Endothelial cell of umbilical vein (primary cell): ENCODE results near the gene DNAJC6. TPM values are rescaled to one million over a fixed set of nuclear protein-coding genes. Genes with fewer than 3 reads are reported as not detected.

ENCODE experiments used
- BruUV-seq: library from RNA; stranded (reverse); fragments of 400-500 nt; replicated peaks from 2 replicates; lab custom pipeline; 2021; lab: Mats Ljungman, UMichigan
- CTCF ChIA-PET: fragments of 300-600, 350-600 bp; sonication (Branson Sonifier 250); formaldehyde crosslinking; loops from one replicate; lab custom pipeline; 2021; ENCODE audit warnings: antibody characterized with exemption, inconsistent platforms; lab: Charles Lee
- POLR2A ChIA-PET: fragments of 300-600, 350-600 bp; sonication (Branson Sonifier 250); formaldehyde crosslinking; loops from one replicate; lab custom pipeline; 2021; ENCODE audit warnings: antibody characterized with exemption, inconsistent platforms; lab: Charles Lee
- DNase-seq: peaks from one replicate; pipeline ENCODE4 v3.0.0-alpha.2; 2011; ENCODE audit warnings: low read depth, low spot score
- FAIRE-seq: peaks from 2 replicates; lab custom pipeline; 2011; peaks lifted over from hg19 to GRCh38; lab: Jason Lieb, UNC
- H2AFZ ChIP-seq: 2 replicates; pipeline ENCODE4 v1.6.0; 2012; ENCODE audit warnings: low read depth, low read length, control low read depth, inconsistent platforms
- H3K27ac ChIP-seq: 2 replicates; pipeline ENCODE4 v1.5.1; 2011; ENCODE audit warnings: low read depth, mild to moderate bottlenecking, control low read depth, low read length, moderate library complexity; ENCODE audit not compliant: insufficient read depth
- H3K27me3 ChIP-seq, 2 experiments: 2 replicates each; pipeline versions ENCODE4 v1.6.0 to v1.6.1; 2011; ENCODE audit warnings: low read length in 2 of 2, mixed read lengths in 1 of 2; ENCODE audit not compliant: control insufficient read depth in 2 of 2, insufficient read depth in 2 of 2
- H3K36me3 ChIP-seq, 2 experiments: 2 replicates in 1 of 2; 3 replicates in 1 of 2; pipeline ENCODE4 v1.5.1; 2011; ENCODE audit warnings: low read length in 2 of 2, mild to moderate bottlenecking in 1 of 2, moderate library complexity in 1 of 2; ENCODE audit not compliant: control insufficient read depth in 2 of 2, insufficient read depth in 2 of 2; ENCODE audit errors: extremely low read depth in 1 of 2
- H3K4me1 ChIP-seq: 3 replicates; pipeline ENCODE4 v1.5.1; 2011; ENCODE audit warnings: mild to moderate bottlenecking, low read length; ENCODE audit not compliant: control insufficient read depth, insufficient read depth; ENCODE audit errors: extremely low read depth
- H3K4me2 ChIP-seq: 2 replicates; pipeline ENCODE4 v1.6.1; 2011; ENCODE audit warnings: low read length, control low read depth, mixed read lengths; ENCODE audit not compliant: insufficient read depth
- H3K4me3 ChIP-seq, 3 experiments: fragments of 200-600 bp in 1 of 3; sonication (generic), shearing (Covaris generic) in 1 of 3; replicated peaks in 1 of 3; 2 replicates each; pipeline ENCODE4 v1.5.1; 2011 to 2016; ENCODE audit warnings: control low read depth in 3 of 3, low read length in 3 of 3, mild to moderate bottlenecking in 2 of 3, inconsistent platforms in 1 of 3, low read depth in 1 of 3, moderate library complexity in 1 of 3; ENCODE audit not compliant: insufficient read depth in 1 of 3
- H3K79me2 ChIP-seq: 2 replicates; pipeline ENCODE4 v1.6.0; 2012; ENCODE audit warnings: low read length, inconsistent platforms; ENCODE audit not compliant: control insufficient read depth, insufficient read depth
- H3K9ac ChIP-seq: replicated peaks from 2 replicates; pipeline ENCODE3; 2011; ENCODE audit warnings: low read length, control low read depth; ENCODE audit not compliant: insufficient read depth; ENCODE audit errors: extremely low read depth
- H3K9me1 ChIP-seq: replicated peaks from 3 replicates; pipeline ENCODE4 v1.6.0; 2011; ENCODE audit warnings: mild to moderate bottlenecking, low read length; ENCODE audit not compliant: control insufficient read depth, insufficient read depth; ENCODE audit errors: extremely low read depth
- H3K9me3 ChIP-seq: replicated peaks from 2 replicates; pipeline ENCODE4 v1.5.1; 2012; ENCODE audit warnings: low read length, inconsistent platforms; ENCODE audit not compliant: control insufficient read depth, insufficient read depth
- H4K20me1 ChIP-seq: replicated peaks from 2 replicates; pipeline ENCODE3; 2011; ENCODE audit warnings: mild to moderate bottlenecking, low read length; ENCODE audit not compliant: control insufficient read depth, insufficient read depth; ENCODE audit errors: extremely low read depth
- EZH2 ChIP-seq: IDR thresholded peaks from 2 replicates; pipeline ENCODE4 v1.6.1; 2012; ENCODE audit warnings: borderline replicate concordance, low read depth, mild to moderate bottlenecking, moderate library complexity, low read length, inconsistent platforms; ENCODE audit not compliant: severe bottlenecking
- FOS ChIP-seq: IDR thresholded peaks from 2 replicates; pipeline ENCODE4 v1.6.1; 2011; ENCODE audit warnings: mild to moderate bottlenecking, low read length, moderate library complexity, borderline replicate concordance; ENCODE audit not compliant: insufficient read depth
- GATA2 ChIP-seq: IDR thresholded peaks from 2 replicates; pipeline ENCODE4 v1.7.0; 2011; ENCODE audit warnings: low read depth, mild to moderate bottlenecking, moderate library complexity, mixed read lengths, low read length; ENCODE audit not compliant: insufficient read length, insufficient read depth
- JUN ChIP-seq: IDR thresholded peaks from 2 replicates; pipeline ENCODE4 v1.6.1; 2011; ENCODE audit warnings: borderline replicate concordance, low read depth; ENCODE audit not compliant: insufficient read length, insufficient read depth
- MYC ChIP-seq: IDR thresholded peaks from one replicate; pipeline ENCODE4 v1.6.1; 2011; ENCODE audit warnings: mild to moderate bottlenecking, low read depth, low read length
- POLR2A ChIP-seq: IDR thresholded peaks from 2 replicates; pipeline ENCODE4 v1.6.1; 2012; ENCODE audit warnings: low read depth, mild to moderate bottlenecking, control low read depth, low read length
- POLR2AphosphoS5 ChIP-seq: IDR thresholded peaks from 2 replicates; pipeline ENCODE4 v1.6.1; 2012; ENCODE audit warnings: low read depth, mild to moderate bottlenecking, control low read depth, low read length, moderate library complexity; ENCODE audit not compliant: insufficient read depth
- dilution Hi-C: fragments of 300-500 bp; cut with MboI; formaldehyde crosslinking; loops from one replicate; pipeline ENCODE4 v1.15.0; 2019; ENCODE audit warnings: low sequenced_read_pairs; ENCODE audit not compliant: extremely low pct_ligation_motif_present
- intact Hi-C: fragments of 100-400 bp; cut with micrococcal nuclease; formaldehyde crosslinking; loops from one replicate; pipeline ENCODE4 v1.10.0; 2022
- polyA plus RNA-seq, 4 experiments: library from polyadenylated mRNA; depleted of rRNA in 3 of 4; stranded (reverse) in 3 of 4; unstranded in 1 of 4; fragments of >200 nt; gene quantifications; 2 replicates each; pipeline versions ENCODE4 v1.2.1 to v1.2.3, GENCODE V29; 2011 to 2012; ENCODE audit warnings: missing spikeins in 1 of 4
- total RNA-seq: library from RNA; stranded (reverse); gene quantifications from 2 replicates; pipeline ENCODE4 v1.2.3, GENCODE V29; 2021
- TF ChIP-seq, protein P1 (sequence below), 2 donors: IDR thresholded peaks; 1 replicate in 1 of 2; 2 replicates in 1 of 2; pipeline ENCODE4 v1.5.1; 2011; ENCODE audit warnings: low read length in 2 of 2, mild to moderate bottlenecking in 2 of 2, moderate library complexity in 2 of 2, control low read depth in 1 of 2, inconsistent platforms in 1 of 2, low read depth in 1 of 2; ENCODE audit not compliant: insufficient read depth in 1 of 2; ENCODE audit errors: extremely low read depth in 1 of 2
- TF ChIP-seq, protein P2 (sequence below): IDR thresholded peaks from 2 replicates; pipeline ENCODE4 v1.6.1; 2011; ENCODE audit not compliant: insufficient read depth, insufficient read length

DNAJC6 gene
- total and polyA plus RNA-seq, 2 donors (not counting 3 experiments of a cell fraction or from before 2014, with no cell fraction given), result 2.3 to 4.9 TPM

DNA sequence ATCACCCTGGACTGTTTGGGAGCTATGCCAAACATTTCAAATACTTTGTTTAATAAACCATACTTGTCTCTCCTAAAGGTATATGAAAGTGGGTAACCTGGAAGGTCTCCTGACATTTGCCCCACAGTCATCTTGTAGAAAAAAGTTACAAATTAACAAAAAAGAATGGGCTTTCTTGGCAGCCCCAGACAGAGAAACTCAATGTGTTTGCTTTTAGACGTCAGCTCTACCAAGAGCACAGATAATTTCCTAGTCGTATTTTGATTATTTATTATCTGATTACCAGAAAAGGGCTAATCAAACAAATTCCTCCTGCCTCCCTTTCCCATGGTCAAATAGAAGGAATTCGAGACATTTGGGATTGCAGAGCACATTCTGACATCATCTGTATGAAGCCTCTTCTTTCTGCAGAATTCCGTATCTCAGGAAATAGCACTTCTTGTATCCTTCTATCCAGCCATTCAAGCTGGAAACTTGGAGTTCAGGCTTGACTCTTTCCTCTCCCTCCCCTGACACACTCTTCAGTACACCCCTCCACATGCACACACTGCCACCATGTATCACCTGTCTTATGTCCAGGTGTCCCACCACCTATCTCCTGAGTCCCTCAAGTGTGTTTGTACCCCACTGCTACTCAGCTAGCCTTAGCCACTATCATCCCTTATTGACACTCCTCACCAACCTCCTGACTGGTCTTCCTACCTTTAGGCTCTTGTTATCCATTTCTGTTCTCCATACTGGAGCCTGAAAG is 68.3 kb downstream of the DNAJC6 start:
- Histone ChIP-seq H4K20me1 (no peaks in the 10 kb centered on the region), H3K9me1 (no peaks in the 10 kb centered on the region), H3K27me3 (no peaks in the 10 kb centered on the region), H2AFZ (no peak overlapping the region), H3K27ac (no peak overlapping the region), H3K9me3 (no peaks in the 10 kb centered on the region), H3K4me3 (no peak overlapping the region), H3K36me3 (no peaks in the 10 kb centered on the region), H3K9ac (no peak overlapping the region), H3K4me1 (no peaks in the 10 kb centered on the region), H3K79me2 (no peaks in the 10 kb centered on the region), H3K4me2 (no peak overlapping the region)
- POLR2A ChIA-PET, result no interaction called here
- no TSS peak for BruUV-seq
- DNase-seq, result no peak
- no peak for FAIRE-seq
- TF ChIP-seq, protein P1, sequence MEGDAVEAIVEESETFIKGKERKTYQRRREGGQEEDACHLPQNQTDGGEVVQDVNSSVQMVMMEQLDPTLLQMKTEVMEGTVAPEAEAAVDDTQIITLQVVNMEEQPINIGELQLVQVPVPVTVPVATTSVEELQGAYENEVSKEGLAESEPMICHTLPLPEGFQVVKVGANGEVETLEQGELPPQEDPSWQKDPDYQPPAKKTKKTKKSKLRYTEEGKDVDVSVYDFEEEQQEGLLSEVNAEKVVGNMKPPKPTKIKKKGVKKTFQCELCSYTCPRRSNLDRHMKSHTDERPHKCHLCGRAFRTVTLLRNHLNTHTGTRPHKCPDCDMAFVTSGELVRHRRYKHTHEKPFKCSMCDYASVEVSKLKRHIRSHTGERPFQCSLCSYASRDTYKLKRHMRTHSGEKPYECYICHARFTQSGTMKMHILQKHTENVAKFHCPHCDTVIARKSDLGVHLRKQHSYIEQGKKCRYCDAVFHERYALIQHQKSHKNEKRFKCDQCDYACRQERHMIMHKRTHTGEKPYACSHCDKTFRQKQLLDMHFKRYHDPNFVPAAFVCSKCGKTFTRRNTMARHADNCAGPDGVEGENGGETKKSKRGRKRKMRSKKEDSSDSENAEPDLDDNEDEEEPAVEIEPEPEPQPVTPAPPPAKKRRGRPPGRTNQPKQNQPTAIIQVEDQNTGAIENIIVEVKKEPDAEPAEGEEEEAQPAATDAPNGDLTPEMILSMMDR (IDR thresholded peaks at IDR 0.05; ENCODE audit: extremely low read depth in 1 of 2, insufficient read depth in 1 of 2, low read depth in 1 of 2, low read length in 2 of 2), result no peak
- TF ChIP-seq JUN (no peak), GATA2 (no peak), MYC (no peak), EZH2 (no peak), FOS (no peak), POLR2AphosphoS5 (no peak), POLR2A (no peak)
- TF ChIP-seq, protein P2, sequence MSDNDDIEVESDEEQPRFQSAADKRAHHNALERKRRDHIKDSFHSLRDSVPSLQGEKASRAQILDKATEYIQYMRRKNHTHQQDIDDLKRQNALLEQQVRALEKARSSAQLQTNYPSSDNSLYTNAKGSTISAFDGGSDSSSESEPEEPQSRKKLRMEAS, result no peak
- intact Hi-C loops, result no loop called here
- CTCF ChIA-PET, result interaction anchor here (1.0 kb wide), 1 partner anchor 11 kb away, joined by 3 read pairs; no protein-coding TSS in a partner anchor
- dilution Hi-C loops, result no loop called here
